ENCODE data around the gene PLA2G4D.

Gene PLA2G4D

GRCh38 chr15:42136513-42136912 lies 42.2 kb upstream of the PLA2G4D start:
- no peaks in the 10 kb centered on the region; the same call in 1 of the 2 replicates for H3K4me1 ChIP-seq (ENCODE audit: control insufficient read depth, insufficient read depth, low read length)
- H3K36me3 ChIP-seq (ENCODE audit: control insufficient read depth, insufficient read depth, low read length), result no peaks in the 10 kb centered on the region
- no peak overlapping the region for H3K9ac ChIP-seq (ENCODE audit: low read depth, low read length)

DNA sequence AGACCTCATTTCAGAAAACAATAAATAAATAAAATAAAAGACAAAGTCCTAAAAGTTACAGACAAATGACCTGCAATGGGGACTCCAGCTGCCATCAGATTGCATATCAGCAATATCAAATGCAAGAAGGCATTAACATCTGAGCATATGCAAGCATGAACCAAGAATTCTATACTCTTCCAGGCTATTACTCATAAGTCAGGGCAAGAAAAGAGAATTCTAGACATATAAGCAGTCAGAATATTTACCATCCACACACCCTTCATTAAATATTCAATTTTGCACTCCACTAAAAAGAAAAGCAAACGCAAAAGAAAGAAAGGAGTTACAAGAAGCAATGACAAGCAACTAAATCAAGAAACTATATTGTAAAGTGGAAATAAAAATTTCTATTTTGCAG lies 41.0 kb upstream of the PLA2G4D start:
- Histone ChIP-seq H3K9me3 (ENCODE audit: control insufficient read depth, insufficient read depth, low read length) (no peaks in the 10 kb centered on the region; the same call in 1 of the 2 replicates), H3K27me3 (ENCODE audit: control insufficient read depth, insufficient read depth, low read length) (no peaks in the 10 kb centered on the region), H3K4me3 (ENCODE audit: low read depth, low read length) (no peak overlapping the region), H3K9ac (ENCODE audit: low read depth, low read length) (no peak overlapping the region), H3K27ac (ENCODE audit: low read depth, low read length) (no peak overlapping the region), H3K36me3 (ENCODE audit: control insufficient read depth, insufficient read depth, low read length) (no peaks in the 10 kb centered on the region), H3K4me1 (ENCODE audit: control insufficient read depth, insufficient read depth, low read length) (no peaks in the 10 kb centered on the region; the same call in 1 of the 2 replicates)

More at GRCh38 chr15:42136513-42136912, 42.2 kb upstream of the PLA2G4D start:
- Histone ChIP-seq H3K27me3 (ENCODE audit: control insufficient read depth, insufficient read depth, low read length) (no peaks in the 10 kb centered on the region), H3K27ac (ENCODE audit: low read depth, low read length) (no peak overlapping the region), H3K4me3 (ENCODE audit: low read depth, low read length) (no peak overlapping the region), H3K9me3 (ENCODE audit: control insufficient read depth, insufficient read depth, low read length) (no peaks in the 10 kb centered on the region; the same call in 1 of the 2 replicates)

- Histone ChIP-seq H3K27me3 (ENCODE audit: control insufficient read depth, insufficient read depth, low read length) (no peaks in the 10 kb centered on the region), H3K9me3 (ENCODE audit: control insufficient read depth, insufficient read depth, low read length) (no peaks in the 10 kb centered on the region; the same call in 1 of the 2 replicates), H3K4me1 (ENCODE audit: control insufficient read depth, insufficient read depth, low read length) (no peaks in the 10 kb centered on the region; the same call in 1 of the 2 replicates), H3K36me3 (ENCODE audit: control insufficient read depth, insufficient read depth, low read length) (no peaks in the 10 kb centered on the region), H3K27ac (ENCODE audit: low read depth, low read length) (no peak overlapping the region), H3K4me3 (ENCODE audit: low read depth, low read length) (no peak overlapping the region), H3K9ac (ENCODE audit: low read depth, low read length) (no peak overlapping the region)
Observed at GRCh38 chr15:42134617-42135245, 40.4 kb upstream of the PLA2G4D start.

DNA sequence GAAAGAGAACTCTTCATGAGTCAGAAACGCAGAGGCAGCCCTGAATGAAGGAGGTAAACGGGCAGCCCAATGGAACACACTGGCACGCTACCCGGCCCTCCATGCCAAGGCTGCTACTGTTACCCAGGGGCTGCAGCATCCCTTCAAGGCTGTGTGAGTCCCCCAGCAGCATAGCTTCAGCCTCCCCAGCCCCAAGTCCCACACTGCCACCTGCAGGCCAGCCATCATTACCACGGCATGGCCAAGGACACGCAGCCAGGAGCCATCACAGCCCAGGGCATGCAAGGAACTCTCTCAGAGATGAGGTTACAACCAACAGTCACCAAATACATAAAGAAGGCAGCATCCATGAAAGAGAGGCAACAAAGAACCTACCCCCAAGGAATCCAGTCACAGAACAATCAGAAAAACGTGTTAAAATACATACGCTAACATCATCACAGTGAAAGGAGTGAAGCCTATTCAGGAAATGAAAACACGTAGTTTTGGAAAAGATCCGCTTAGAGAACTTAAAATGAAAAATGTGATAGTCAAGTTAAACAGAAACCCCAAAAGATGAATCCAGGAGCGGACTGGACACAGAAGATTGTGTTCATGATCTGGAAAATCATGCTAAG lies 39.6 kb upstream of the PLA2G4D start:
- no peak overlapping the region for H3K27ac ChIP-seq (ENCODE audit: low read depth, low read length)
- no peaks in the 10 kb centered on the region; the same call in 1 of the 2 replicates for H3K9me3 ChIP-seq (ENCODE audit: control insufficient read depth, insufficient read depth, low read length)
- H3K27me3 ChIP-seq (ENCODE audit: control insufficient read depth, insufficient read depth, low read length), result no peaks in the 10 kb centered on the region
- no peaks in the 10 kb centered on the region for H3K36me3 ChIP-seq (ENCODE audit: control insufficient read depth, insufficient read depth, low read length)
- H3K4me3 ChIP-seq (ENCODE audit: low read depth, low read length), result no peak overlapping the region
- no peaks in the 10 kb centered on the region; the same call in 1 of the 2 replicates for H3K4me1 ChIP-seq (ENCODE audit: control insufficient read depth, insufficient read depth, low read length)
- no peak overlapping the region for H3K9ac ChIP-seq (ENCODE audit: low read depth, low read length)

DNA sequence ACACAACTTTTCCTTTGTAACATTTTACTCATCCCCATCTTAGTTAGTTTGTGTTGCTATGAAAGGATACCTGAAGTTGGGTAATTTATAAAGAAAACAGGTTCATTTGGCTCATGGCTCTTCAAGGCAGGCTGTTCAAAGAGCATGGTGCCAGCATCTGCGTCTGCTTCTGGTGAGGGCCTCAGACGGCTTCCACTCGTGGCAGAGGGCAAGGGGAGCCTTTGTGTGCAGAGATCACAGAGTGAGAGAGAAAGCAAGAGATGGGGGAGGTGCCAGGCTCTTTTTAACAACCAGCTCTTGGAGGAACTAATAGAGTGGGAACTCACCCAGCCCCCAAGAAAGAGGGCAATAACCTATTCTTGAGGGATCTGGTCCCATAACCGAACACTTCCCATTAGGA lies 39.0 kb upstream of the PLA2G4D start:
- no peaks in the 10 kb centered on the region; the same call in 1 of the 2 replicates for H3K4me1 ChIP-seq (ENCODE audit: control insufficient read depth, insufficient read depth, low read length)
- no peak overlapping the region for H3K4me3 ChIP-seq (ENCODE audit: low read depth, low read length)
- H3K27me3 ChIP-seq (ENCODE audit: control insufficient read depth, insufficient read depth, low read length), result no peaks in the 10 kb centered on the region
- no peak overlapping the region for H3K27ac ChIP-seq (ENCODE audit: low read depth, low read length)
- no peaks in the 10 kb centered on the region for H3K36me3 ChIP-seq (ENCODE audit: control insufficient read depth, insufficient read depth, low read length)
- no peak overlapping the region for H3K9ac ChIP-seq (ENCODE audit: low read depth, low read length)
- H3K9me3 ChIP-seq (ENCODE audit: control insufficient read depth, insufficient read depth, low read length), result no peaks in the 10 kb centered on the region

DNA sequence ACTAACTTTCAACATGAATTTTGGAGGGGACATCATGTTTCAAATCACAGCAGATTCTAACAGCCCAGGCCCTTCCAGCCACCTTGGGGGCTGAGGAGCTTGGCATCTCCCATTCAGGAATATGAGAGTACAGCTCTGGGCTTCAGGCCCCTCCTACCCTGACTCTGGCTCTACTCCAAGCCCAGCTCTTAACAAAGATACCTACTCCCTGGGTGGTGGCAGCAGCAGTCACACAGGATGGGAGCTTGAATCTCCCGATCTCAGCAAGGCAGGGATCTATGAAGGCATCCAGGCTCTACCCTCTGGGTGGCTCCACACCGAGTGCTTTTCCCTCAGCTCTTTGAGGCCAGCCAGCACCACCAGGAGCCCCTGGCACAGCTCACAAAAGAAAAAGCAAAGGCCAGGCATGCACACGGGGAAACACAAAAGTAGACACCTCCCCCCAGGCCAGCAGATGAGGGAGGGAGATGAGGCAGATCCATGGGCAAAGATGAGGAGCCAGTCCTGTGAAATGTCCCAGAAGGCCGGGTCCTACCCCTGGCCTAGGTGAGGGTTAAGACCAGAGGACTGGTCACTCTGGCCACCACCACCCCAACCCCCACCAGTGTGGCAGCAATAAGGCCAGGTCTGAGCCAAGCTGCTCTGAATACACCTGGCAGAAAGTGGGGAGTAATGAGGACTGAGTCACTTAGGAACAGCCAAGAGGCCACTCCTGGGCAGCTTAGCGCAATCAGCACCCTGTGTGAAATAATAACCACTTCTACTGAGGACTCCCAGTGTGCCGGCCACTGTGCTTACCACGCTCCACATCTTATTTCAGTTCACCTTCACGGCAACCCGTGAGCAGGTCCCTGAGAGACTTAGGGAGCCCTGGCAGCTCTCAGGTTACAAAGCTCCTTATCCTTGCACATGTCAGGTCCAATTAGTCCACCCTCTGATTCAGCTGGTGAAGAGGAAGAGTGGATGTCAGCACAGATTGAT lies 37.8 kb upstream of the PLA2G4D start:
- H3K36me3 ChIP-seq (ENCODE audit: control insufficient read depth, insufficient read depth, low read length), result no peaks in the 10 kb centered on the region
- H3K9me3 ChIP-seq (ENCODE audit: control insufficient read depth, insufficient read depth, low read length), result no peaks in the 10 kb centered on the region
- H3K4me1 ChIP-seq (ENCODE audit: control insufficient read depth, insufficient read depth, low read length), result no peaks in the 10 kb centered on the region; the same call in 1 of the 2 replicates
- H3K9ac ChIP-seq (ENCODE audit: low read depth, low read length), result no peak overlapping the region
- H3K4me3 ChIP-seq (ENCODE audit: low read depth, low read length), result no peak overlapping the region
- no peaks in the 10 kb centered on the region for H3K27me3 ChIP-seq (ENCODE audit: control insufficient read depth, insufficient read depth, low read length)
- H3K27ac ChIP-seq (ENCODE audit: low read depth, low read length), result no peak overlapping the region

- Histone ChIP-seq H3K27ac (ENCODE audit: low read depth, low read length) (no peak overlapping the region), H3K27me3 (ENCODE audit: control insufficient read depth, insufficient read depth, low read length) (no peaks in the 10 kb centered on the region), H3K4me3 (ENCODE audit: low read depth, low read length) (no peak overlapping the region), H3K4me1 (ENCODE audit: control insufficient read depth, insufficient read depth, low read length) (no peaks in the 10 kb centered on the region; the same call in 1 of the 2 replicates), H3K9me3 (ENCODE audit: control insufficient read depth, insufficient read depth, low read length) (no peaks in the 10 kb centered on the region), H3K36me3 (ENCODE audit: control insufficient read depth, insufficient read depth, low read length) (no peaks in the 10 kb centered on the region), H3K9ac (ENCODE audit: low read depth, low read length) (no peak overlapping the region)
Observed at GRCh38 chr15:42131006-42131405, 36.6 kb upstream of the PLA2G4D start.

DNA sequence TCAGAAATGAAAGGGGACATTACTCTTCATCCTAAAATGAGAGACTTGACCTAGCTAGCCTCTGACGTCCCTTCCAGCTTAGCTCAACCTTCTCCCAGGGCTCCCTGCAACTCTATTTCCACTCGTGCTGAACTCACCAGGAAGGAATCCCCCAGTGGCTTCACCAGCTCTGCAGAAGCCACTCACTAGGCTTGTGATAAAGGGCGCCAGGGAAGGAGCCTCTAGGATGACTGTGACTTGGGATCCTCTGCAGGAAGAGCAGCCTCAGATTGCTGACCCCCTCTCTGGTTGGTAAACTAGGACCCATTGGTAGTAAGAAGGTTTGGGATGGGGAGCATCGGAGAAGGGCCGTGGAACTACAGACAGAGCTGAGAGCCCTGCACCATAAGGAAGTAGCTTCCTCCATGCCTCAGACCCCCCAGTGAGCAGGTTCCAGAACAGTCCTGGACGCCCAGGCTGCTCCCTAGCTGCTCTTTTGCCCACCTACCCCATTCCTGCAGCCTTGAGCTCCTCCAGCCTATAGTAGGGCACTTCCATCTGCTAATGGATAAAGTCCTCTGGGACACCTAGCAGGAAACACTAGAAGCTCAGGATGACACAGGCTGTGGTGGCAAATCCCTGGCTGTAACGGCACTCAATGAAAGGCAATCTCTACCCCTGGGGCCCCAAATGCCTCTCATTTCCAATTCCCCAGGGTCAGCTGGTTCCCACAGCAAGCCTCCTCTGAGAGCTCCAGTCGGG lies 36.1 kb upstream of the PLA2G4D start:
- H3K4me1 ChIP-seq (ENCODE audit: control insufficient read depth, insufficient read depth, low read length), result no peaks in the 10 kb centered on the region; the same call in 1 of the 2 replicates
- no peak overlapping the region for H3K4me3 ChIP-seq (ENCODE audit: low read depth, low read length)
- H3K9ac ChIP-seq (ENCODE audit: low read depth, low read length), result no peak overlapping the region
- no peaks in the 10 kb centered on the region for H3K36me3 ChIP-seq (ENCODE audit: control insufficient read depth, insufficient read depth, low read length)
- no peaks in the 10 kb centered on the region for H3K27me3 ChIP-seq (ENCODE audit: control insufficient read depth, insufficient read depth, low read length)
- H3K27ac ChIP-seq (ENCODE audit: low read depth, low read length), result no peak overlapping the region
- no peaks in the 10 kb centered on the region for H3K9me3 ChIP-seq (ENCODE audit: control insufficient read depth, insufficient read depth, low read length)

DNA sequence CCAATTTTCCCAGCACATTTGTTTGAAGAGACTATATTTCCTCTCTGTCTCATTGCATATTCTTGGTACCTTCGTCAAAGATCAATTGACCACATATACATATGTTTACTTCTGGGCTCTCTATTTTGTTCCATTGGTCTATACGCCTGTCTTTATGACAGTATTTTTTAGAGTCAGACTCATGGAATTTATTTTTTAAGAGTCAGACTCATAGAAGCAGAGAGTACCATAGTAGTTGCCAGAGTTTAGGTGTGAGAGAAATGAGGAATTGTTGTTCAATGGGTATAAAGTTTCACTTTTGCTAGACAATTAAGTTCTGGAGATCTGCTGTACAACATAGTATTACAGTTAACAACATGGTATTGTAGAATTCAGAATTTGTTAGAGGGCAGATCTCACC lies 35.0 kb upstream of the PLA2G4D start:
- no peak overlapping the region for H3K9ac ChIP-seq (ENCODE audit: low read depth, low read length)
- no peaks in the 10 kb centered on the region for H3K9me3 ChIP-seq (ENCODE audit: control insufficient read depth, insufficient read depth, low read length)
- no peak overlapping the region for H3K27ac ChIP-seq (ENCODE audit: low read depth, low read length)
- no peaks in the 10 kb centered on the region for H3K27me3 ChIP-seq (ENCODE audit: control insufficient read depth, insufficient read depth, low read length)
- H3K36me3 ChIP-seq (ENCODE audit: control insufficient read depth, insufficient read depth, low read length), result no peaks in the 10 kb centered on the region
- no peak overlapping the region for H3K4me3 ChIP-seq (ENCODE audit: low read depth, low read length)
- H3K4me1 ChIP-seq (ENCODE audit: control insufficient read depth, insufficient read depth, low read length), result no peaks in the 10 kb centered on the region; the same call in 1 of the 2 replicates

DNA sequence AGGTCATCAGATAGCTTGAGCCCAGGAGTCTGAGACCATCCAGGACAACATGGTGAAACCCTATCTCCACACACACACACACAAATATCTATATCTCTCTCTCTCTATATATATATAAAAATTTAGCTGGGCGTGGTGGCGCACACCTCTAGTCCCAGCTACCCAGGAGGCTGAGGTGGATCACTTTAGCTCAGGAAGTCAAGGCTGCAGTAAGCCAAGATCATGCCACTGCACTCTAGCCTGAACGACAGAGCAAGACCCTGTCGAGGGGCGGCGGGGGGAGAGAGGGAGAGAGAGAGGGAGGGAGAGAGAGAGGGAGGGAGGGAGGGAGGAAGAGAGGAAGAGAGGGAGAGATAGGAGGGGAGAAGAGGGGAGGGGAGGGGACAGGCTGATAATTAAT lies 34.1 kb upstream of the PLA2G4D start:
- H3K36me3 ChIP-seq (ENCODE audit: control insufficient read depth, insufficient read depth, low read length), result no peaks in the 10 kb centered on the region
- H3K4me3 ChIP-seq (ENCODE audit: low read depth, low read length), result no peak overlapping the region
- H3K27me3 ChIP-seq (ENCODE audit: control insufficient read depth, insufficient read depth, low read length), result no peaks in the 10 kb centered on the region
- H3K9me3 ChIP-seq (ENCODE audit: control insufficient read depth, insufficient read depth, low read length), result no peaks in the 10 kb centered on the region
- no peaks in the 10 kb centered on the region; the same call in 1 of the 2 replicates for H3K4me1 ChIP-seq (ENCODE audit: control insufficient read depth, insufficient read depth, low read length)
- H3K27ac ChIP-seq (ENCODE audit: low read depth, low read length), result no peak overlapping the region
- no peak overlapping the region for H3K9ac ChIP-seq (ENCODE audit: low read depth, low read length)

Measured in HUES48 (cell line).